ENCODE results near the gene FOXP1. TPM values are rescaled to one million over a fixed set of nuclear protein-coding genes. Genes with fewer than 3 reads are reported as not detected.

The FOXP1 gene
- polyA plus RNA-seq, 6 donors from 2014 or later: 441 to 620 (median 523) TPM

GRCh38 chr3:71145954-71146353 is 437.6 kb downstream of the FOXP1 start:
- no peaks in the 10 kb centered on the region for H3K27me3 Mint-ChIP-seq
- peaks cover 7 to 9% of the 10 kb centered on the region in 2 donors for H3K36me3 Mint-ChIP-seq
- peak overlapping the region; percentile 43 to 96 (median 76) for H3K27ac Mint-ChIP-seq
- H3K4me3 Mint-ChIP-seq: no peak overlapping the region
- H3K9me3 Mint-ChIP-seq: peaks cover 0 to 2% (median 0%) of the 10 kb centered on the region in 7 donors
- H3K4me1 Mint-ChIP-seq: peaks cover 38 to 62% (median 59%) of the 10 kb centered on the region in 3 donors
- DNase-seq: no peak
- no peak for ATAC-seq (ENCODE audit: low read depth in 2 of 2)

DNA sequence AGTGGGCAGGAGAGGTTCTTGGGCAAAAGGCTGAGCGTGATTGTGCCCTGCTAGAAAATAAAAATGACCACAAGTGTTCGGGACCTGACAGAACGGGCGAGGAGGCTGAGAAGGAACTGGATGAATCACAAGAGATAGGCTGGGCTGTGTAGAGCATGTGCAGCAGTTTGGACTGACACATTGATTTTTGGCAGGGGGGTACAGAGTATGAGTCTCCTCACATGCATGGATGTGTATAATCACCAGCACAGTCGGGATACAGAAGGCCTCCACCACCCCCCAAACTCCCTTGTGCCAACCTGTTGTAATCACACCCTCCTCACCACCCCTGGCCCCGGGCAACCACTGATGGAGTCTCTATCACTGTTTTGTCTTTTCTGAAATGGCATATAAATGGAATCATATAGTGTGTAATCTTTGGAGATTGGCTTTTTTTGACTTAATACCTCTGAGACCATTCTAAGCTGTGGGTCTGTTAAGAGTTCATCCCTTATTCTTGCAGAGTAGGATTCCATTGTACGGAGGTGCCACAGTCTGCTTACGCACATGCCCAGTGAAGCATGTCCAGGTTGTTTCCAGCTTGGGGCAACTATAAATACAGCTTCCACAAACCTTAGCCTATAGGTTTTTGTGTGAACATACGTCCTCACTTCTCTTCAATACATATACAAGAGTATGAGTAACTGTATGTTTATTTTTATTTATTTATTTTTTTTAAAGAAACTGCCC is 438.8 kb downstream of the FOXP1 start:
- peak overlapping the region in 1 of 8 donors; percentile 17 for H3K4me3 Mint-ChIP-seq
- H3K27me3 Mint-ChIP-seq: no peaks in the 10 kb centered on the region
- DNase-seq (no peak), ATAC-seq (ENCODE audit: low read depth in 2 of 2) (peak; percentile 72 to 81)
- peaks cover 7 to 9% of the 10 kb centered on the region in 2 donors for H3K36me3 Mint-ChIP-seq
- peak overlapping the region; percentile 1 to 94 (median 84) for H3K27ac Mint-ChIP-seq
- peaks cover 33 to 56% (median 54%) of the 10 kb centered on the region in 3 donors for H3K4me1 Mint-ChIP-seq
- H3K9me3 Mint-ChIP-seq: peaks cover 0 to 2% (median 0%) of the 10 kb centered on the region in 7 donors

GRCh38 chr3:71143493-71143892 is 440.0 kb downstream of the FOXP1 start:
- peaks cover 33 to 54% (median 51%) of the 10 kb centered on the region in 3 donors for H3K4me1 Mint-ChIP-seq

DNA sequence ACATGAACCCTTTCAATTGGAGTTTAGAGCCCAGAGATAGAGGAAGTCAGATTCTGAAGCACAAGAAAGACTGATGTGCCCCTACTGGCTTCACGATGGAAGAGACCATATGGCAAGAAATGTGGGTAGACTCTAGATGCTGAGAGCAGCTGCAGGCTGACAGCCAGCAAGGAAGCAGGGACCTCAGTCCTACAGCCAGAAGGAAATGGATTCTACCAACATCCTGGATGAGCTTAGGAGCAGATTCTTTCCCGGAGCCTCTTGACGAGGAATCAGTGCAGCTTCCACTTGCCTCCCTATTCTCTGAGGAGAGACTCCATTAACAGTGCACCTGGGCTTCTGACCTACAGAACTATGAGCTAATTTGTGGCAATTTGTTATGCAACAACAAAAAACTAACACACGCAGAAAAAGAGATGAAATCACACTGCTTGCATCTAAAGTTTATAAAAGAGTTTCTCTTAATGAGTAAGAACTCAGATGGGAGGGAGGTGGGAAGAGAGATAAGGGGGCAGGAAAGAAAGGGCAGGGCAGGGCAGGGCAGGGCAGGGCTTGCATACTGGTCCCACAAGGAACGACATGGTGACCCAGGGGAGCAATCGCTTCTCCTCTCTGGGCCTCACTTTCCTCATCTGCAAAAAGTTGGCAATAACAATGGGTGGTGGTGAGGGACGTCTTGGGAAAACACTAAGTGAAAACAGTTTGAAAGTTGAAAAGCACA is 440.9 kb downstream of the FOXP1 start:
- H3K9me3 Mint-ChIP-seq: peaks cover 0 to 2% (median 0%) of the 10 kb centered on the region in 7 donors
- H3K27ac Mint-ChIP-seq: peak overlapping the region; percentile 81 to 92 (median 86)
- H3K36me3 Mint-ChIP-seq: peaks cover 7 to 9% of the 10 kb centered on the region in 2 donors
- H3K4me3 Mint-ChIP-seq: peak overlapping the region in 4 of 8 donors; percentile 7 to 30 (median 14)
- no peaks in the 10 kb centered on the region for H3K27me3 Mint-ChIP-seq
- H3K4me1 Mint-ChIP-seq: peaks cover 33 to 56% (median 53%) of the 10 kb centered on the region in 3 donors
- DNase-seq (no peak), ATAC-seq (ENCODE audit: low read depth in 2 of 2) (peak; percentile 78 to 83)

More at GRCh38 chr3:71143493-71143892, 440.0 kb downstream of the FOXP1 start:
- Mint-ChIP-seq H3K36me3 (peaks cover 7 to 9% of the 10 kb centered on the region in 2 donors), H3K27me3 (no peaks in the 10 kb centered on the region), H3K9me3 (peaks cover 0 to 2% (median 0%) of the 10 kb centered on the region in 7 donors), H3K27ac (peak overlapping the region in 3 of 6 donors; percentile 44 to 88 (median 85)), H3K4me3 (no peak overlapping the region)
- DNase-seq (no peak), ATAC-seq (ENCODE audit: low read depth in 2 of 2) (no peak)

- Mint-ChIP-seq H3K4me3 (no peak overlapping the region), H3K36me3 (peaks cover under 1% of the 10 kb centered on the region in 2 donors), H3K4me1 (peaks cover 34 to 49% (median 42%) of the 10 kb centered on the region in 3 donors), H3K27me3 (no peaks in the 10 kb centered on the region), H3K9me3 (peaks cover 0 to 2% (median 0%) of the 10 kb centered on the region in 7 donors), H3K27ac (peak overlapping the region; percentile 7 to 90 (median 56))
- no peak for ATAC-seq (ENCODE audit: low read depth in 2 of 2)
- no peak for DNase-seq
Measured at GRCh38 chr3:71140477-71140876, 443.1 kb downstream of the FOXP1 start.

DNA sequence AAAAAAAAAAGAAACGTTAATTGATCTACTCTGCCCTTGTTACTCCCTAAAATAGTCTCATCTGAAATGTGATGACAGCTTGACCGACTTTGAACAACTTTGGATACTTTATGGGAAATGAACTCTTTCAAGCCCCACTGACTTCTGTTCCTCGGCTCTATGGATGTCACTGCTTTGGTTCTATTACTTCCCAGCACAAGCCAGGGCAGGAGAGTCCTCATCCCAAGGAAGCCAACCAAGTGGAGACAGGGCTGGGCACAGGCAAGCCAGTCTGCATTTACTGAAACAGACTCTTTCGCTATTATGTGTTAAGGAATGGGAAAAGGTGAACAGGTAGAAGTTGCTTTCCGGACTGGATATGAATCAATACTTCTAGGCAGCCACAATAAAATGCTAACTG is 444.0 kb downstream of the FOXP1 start:
- H3K27me3 Mint-ChIP-seq: no peaks in the 10 kb centered on the region
- H3K36me3 Mint-ChIP-seq: no peaks in the 10 kb centered on the region
- peaks cover 0 to 2% (median 0%) of the 10 kb centered on the region in 7 donors for H3K9me3 Mint-ChIP-seq
- DNase-seq (no peak), ATAC-seq (ENCODE audit: low read depth in 2 of 2) (no peak)
- peak overlapping the region in 4 of 6 donors; percentile 24 to 85 (median 60) for H3K27ac Mint-ChIP-seq
- H3K4me1 Mint-ChIP-seq: peaks cover 42 to 47% (median 44%) of the 10 kb centered on the region in 3 donors
- no peak overlapping the region for H3K4me3 Mint-ChIP-seq

GRCh38 chr3:71138410-71138809 is 445.1 kb downstream of the FOXP1 start:
- Mint-ChIP-seq H3K9me3 (peaks cover 0 to 2% (median 0%) of the 10 kb centered on the region in 7 donors), H3K36me3 (no peaks in the 10 kb centered on the region), H3K4me3 (no peak overlapping the region), H3K27ac (no peak overlapping the region), H3K4me1 (peaks cover 45 to 47% (median 46%) of the 10 kb centered on the region in 3 donors), H3K27me3 (no peaks in the 10 kb centered on the region)
- DNase-seq: no peak
- ATAC-seq (ENCODE audit: low read depth in 2 of 2): no peak

- Mint-ChIP-seq H3K27ac (peak overlapping the region in 3 of 6 donors; percentile 57 to 73 (median 65)), H3K4me1 (peaks cover 43 to 53% (median 48%) of the 10 kb centered on the region in 3 donors), H3K36me3 (no peaks in the 10 kb centered on the region), H3K9me3 (peaks cover 0 to 1% (median 0%) of the 10 kb centered on the region in 7 donors), H3K4me3 (no peak overlapping the region), H3K27me3 (no peaks in the 10 kb centered on the region)
- no peak for ATAC-seq (ENCODE audit: low read depth in 2 of 2)
- DNase-seq: no peak
Measured at GRCh38 chr3:71136276-71136675, 447.3 kb downstream of the FOXP1 start.

- ATAC-seq (ENCODE audit: low read depth in 2 of 2) (no peak), DNase-seq (no peak)
- H3K36me3 Mint-ChIP-seq: no peaks in the 10 kb centered on the region
- no peaks in the 10 kb centered on the region for H3K9me3 Mint-ChIP-seq
- H3K4me3 Mint-ChIP-seq: peak overlapping the region in 5 of 8 donors; percentile 12 to 61 (median 24)
- peaks cover 49 to 57% (median 54%) of the 10 kb centered on the region in 3 donors for H3K4me1 Mint-ChIP-seq
- no peaks in the 10 kb centered on the region for H3K27me3 Mint-ChIP-seq
- peak overlapping the region in 5 of 6 donors; percentile 57 to 99 (median 86) for H3K27ac Mint-ChIP-seq
Measured at GRCh38 chr3:71135373-71136088, 448.0 kb downstream of the FOXP1 start.

GRCh38 chr3:71134521-71134920 is 449.0 kb downstream of the FOXP1 start:
- ATAC-seq (ENCODE audit: low read depth in 2 of 2): no peak
- H3K4me3 Mint-ChIP-seq: peak overlapping the region in 3 of 8 donors; percentile 16 to 61 (median 20)
- peaks cover 54 to 62% (median 60%) of the 10 kb centered on the region in 3 donors for H3K4me1 Mint-ChIP-seq
- H3K36me3 Mint-ChIP-seq: no peaks in the 10 kb centered on the region
- peak overlapping the region; percentile 83 to 99 (median 88) for H3K27ac Mint-ChIP-seq
- no peaks in the 10 kb centered on the region for H3K27me3 Mint-ChIP-seq
- H3K9me3 Mint-ChIP-seq: no peaks in the 10 kb centered on the region
- DNase-seq: no peak

DNA sequence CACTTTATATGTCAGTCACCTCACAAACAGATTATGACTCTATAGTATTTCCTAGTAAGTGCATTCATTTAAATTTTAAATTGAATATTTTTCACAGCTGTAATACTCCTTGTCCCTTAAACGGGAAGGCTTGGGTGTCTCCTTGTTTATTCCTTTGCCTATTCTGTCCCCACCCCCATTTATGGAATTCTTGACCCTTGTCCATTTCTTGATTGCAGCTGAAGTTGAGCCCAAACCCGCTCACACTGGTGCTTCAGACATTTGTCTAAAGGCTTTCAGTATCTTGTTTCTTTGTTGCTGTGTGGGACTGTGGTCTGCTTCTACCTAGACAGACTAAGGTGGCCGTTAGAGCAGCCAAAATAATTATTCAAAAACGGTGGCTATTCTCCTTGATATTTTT is 449.7 kb downstream of the FOXP1 start:
- Mint-ChIP-seq H3K27ac (peak overlapping the region; percentile 17 to 99 (median 88)), H3K27me3 (no peaks in the 10 kb centered on the region), H3K9me3 (no peaks in the 10 kb centered on the region), H3K36me3 (no peaks in the 10 kb centered on the region), H3K4me1 (peaks cover 56 to 67% (median 66%) of the 10 kb centered on the region in 3 donors), H3K4me3 (peak overlapping the region in 1 of 8 donors; percentile 20)
- ATAC-seq (ENCODE audit: low read depth in 2 of 2): no peak
- no peak for DNase-seq

DNA sequence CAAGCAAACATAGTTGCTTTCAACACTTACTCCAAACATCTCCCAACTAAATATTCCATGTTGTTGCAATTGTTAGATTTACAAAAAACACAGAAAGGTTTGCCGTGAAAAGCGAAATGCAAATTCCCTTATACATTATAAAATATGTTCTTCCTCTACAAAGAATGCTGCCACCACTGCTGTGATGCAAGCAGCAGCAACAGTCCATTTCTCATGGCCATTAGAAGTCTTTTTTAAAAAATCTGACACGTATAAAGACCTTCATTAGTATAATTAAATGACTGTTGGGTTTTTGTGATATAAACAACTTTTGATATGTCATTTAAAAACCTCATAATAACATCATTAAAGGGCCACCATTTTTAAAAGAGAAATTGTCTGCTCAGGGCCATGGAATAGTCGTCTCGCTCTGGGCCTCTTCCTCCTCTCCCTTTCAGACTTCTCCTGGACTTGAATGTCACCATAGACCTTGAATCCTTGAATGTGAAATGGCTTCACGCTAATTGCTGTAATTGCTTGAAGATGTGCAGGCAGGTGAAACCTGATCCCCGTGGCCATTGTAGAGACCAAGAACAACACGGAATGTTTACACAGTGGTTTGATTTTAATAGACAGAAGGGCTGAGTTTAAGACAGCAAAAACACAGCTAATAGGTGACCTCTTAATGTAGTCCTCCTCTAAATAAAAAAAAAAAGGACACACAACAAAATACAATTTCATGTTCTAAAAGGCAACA is 450.4 kb downstream of the FOXP1 start:
- Mint-ChIP-seq H3K36me3 (no peaks in the 10 kb centered on the region), H3K27me3 (no peaks in the 10 kb centered on the region), H3K4me1 (peaks cover 57 to 73% (median 68%) of the 10 kb centered on the region in 3 donors), H3K27ac (peak overlapping the region; percentile 38 to 99 (median 75)), H3K4me3 (no peak overlapping the region), H3K9me3 (no peaks in the 10 kb centered on the region)
- ATAC-seq (ENCODE audit: low read depth in 2 of 2) (no peak), DNase-seq (no peak)

All from naive B cell (primary cell).